Measurements from ENCODE around the gene MBNL1. TPM values are rescaled to one million over a fixed set of nuclear protein-coding genes. Genes with fewer than 3 reads are reported as not detected.

MBNL1 gene
- total RNA-seq, 1 donor from 2014 or later, result 69.4 TPM

DNA sequence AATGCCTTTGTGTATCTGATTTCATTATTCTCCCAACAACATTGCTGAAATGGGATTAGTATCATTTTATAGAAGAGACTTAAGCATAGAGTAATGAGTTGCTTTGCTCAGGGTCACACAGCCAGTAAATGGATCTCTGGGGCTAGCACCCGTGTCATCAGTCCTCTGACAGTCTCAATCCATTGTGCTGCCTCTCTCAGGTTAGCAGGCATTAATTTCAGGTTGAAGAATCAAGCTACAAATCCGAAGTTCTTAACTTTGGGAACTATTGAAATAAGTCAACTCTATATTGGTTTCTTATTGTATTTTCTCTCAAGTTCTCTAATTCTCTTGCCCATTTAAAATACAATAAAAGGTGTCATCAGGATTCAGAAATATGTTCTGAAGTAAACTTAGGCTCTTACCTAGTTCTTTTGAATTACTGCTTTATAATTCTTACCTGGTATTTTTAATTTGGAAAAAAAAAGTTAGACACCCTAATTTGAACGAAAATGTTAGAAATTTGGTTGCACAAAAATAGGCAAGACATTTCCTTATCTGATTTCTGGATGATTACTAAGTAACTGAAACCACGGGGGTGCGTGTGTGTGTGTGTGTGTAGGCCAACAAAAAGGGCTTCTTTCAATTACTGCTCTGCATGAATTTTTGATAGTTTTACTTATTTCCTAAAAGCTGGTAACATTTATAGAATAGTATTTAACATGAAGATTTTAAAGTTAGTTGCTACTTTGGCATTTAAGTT, 189.8 kb downstream of the MBNL1 start:
- H3K27me3 Mint-ChIP-seq, result no peaks in the 10 kb centered on the region
- no peak for DNase-seq (ENCODE audit: extremely low spot score, unreplicated experiment)
- TF ChIP-seq, protein P1, sequence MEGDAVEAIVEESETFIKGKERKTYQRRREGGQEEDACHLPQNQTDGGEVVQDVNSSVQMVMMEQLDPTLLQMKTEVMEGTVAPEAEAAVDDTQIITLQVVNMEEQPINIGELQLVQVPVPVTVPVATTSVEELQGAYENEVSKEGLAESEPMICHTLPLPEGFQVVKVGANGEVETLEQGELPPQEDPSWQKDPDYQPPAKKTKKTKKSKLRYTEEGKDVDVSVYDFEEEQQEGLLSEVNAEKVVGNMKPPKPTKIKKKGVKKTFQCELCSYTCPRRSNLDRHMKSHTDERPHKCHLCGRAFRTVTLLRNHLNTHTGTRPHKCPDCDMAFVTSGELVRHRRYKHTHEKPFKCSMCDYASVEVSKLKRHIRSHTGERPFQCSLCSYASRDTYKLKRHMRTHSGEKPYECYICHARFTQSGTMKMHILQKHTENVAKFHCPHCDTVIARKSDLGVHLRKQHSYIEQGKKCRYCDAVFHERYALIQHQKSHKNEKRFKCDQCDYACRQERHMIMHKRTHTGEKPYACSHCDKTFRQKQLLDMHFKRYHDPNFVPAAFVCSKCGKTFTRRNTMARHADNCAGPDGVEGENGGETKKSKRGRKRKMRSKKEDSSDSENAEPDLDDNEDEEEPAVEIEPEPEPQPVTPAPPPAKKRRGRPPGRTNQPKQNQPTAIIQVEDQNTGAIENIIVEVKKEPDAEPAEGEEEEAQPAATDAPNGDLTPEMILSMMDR (conservative IDR thresholded peaks at IDR 0.05), result no peak
- no peaks in the 10 kb centered on the region for H3K4me1 Mint-ChIP-seq (ENCODE audit: unreplicated experiment)
- H3K9me3 Mint-ChIP-seq, result no peaks in the 10 kb centered on the region
- H3K4me3 Mint-ChIP-seq, result no peak overlapping the region
- H3K27ac Mint-ChIP-seq, result no peak overlapping the region
- peaks cover 22% of the 10 kb centered on the region for H3K36me3 Mint-ChIP-seq

DNA sequence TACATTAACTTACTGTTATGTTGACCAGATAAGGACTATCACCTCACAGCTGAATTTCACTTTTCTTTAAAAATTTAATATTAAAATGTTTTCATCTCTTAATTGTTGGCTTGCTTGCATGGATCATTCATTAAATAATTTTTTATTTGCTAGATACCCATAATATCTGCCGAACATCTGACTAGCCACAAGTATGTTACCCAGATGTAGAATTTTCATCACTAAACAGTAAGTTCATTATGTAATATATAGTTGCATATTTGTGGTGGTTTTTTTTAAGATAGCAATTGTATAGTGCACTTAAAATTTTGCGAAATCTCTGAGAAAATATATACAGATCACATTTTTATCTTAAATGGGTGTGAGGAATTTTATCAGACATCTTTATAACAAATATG, 190.4 kb downstream of the MBNL1 start:
- Mint-ChIP-seq H3K27me3 (no peaks in the 10 kb centered on the region), H3K27ac (no peak overlapping the region), H3K36me3 (peaks cover 22% of the 10 kb centered on the region), H3K4me1 (ENCODE audit: unreplicated experiment) (no peaks in the 10 kb centered on the region), H3K9me3 (no peaks in the 10 kb centered on the region), H3K4me3 (no peak overlapping the region)
- TF ChIP-seq, protein P1 (conservative IDR thresholded peaks at IDR 0.05), result no peak
- DNase-seq (ENCODE audit: extremely low spot score, unreplicated experiment), result no peak

DNA sequence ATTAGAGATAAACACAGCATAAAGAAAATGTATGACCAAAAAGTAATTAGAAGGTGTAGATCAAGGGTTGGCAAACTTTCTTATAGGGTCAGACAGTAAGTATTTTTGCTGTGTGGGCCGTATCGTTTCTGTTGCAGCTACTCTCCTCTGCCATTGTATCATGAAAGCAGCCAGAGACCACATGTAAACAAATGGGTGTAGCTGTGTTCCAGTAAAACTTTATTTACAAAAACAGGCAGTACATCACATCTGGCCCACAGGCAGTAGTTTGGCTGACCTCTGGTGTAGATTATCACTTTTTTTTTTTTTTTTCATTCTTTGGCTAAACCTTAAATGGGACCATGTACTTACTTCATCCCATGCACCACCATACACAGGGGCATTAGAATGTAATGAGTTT, 190.8 kb downstream of the MBNL1 start:
- Mint-ChIP-seq H3K9me3 (no peaks in the 10 kb centered on the region), H3K4me3 (no peak overlapping the region), H3K4me1 (ENCODE audit: unreplicated experiment) (no peaks in the 10 kb centered on the region), H3K36me3 (peaks cover 19% of the 10 kb centered on the region), H3K27me3 (no peaks in the 10 kb centered on the region), H3K27ac (no peak overlapping the region)
- TF ChIP-seq, protein P1 (conservative IDR thresholded peaks at IDR 0.05), result no peak
- no peak for DNase-seq (ENCODE audit: extremely low spot score, unreplicated experiment)

DNA sequence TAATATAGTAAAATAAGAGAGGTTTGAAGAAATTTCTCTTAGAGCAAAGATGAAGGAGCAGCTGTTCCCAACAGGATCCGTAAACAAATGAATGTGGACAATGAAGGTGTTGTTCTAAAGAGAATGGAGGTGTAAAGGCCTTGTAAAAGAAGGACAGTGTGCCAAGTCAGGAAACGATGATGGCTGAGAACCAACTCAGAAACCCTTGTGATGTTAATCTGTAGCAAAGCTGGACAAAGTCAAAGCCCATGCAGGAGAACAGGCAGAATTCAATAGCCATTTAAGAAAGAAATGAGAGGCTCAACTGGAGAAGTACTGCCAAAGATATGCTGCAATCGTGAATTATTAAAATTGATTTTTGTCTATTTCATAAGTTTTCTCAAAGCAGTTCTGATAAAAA, 192.2 kb downstream of the MBNL1 start:
- H3K27ac Mint-ChIP-seq, result no peak overlapping the region
- H3K4me1 Mint-ChIP-seq (ENCODE audit: unreplicated experiment), result no peaks in the 10 kb centered on the region
- H3K27me3 Mint-ChIP-seq, result no peaks in the 10 kb centered on the region
- no peak for DNase-seq (ENCODE audit: extremely low spot score, unreplicated experiment)
- TF ChIP-seq, protein P1 (conservative IDR thresholded peaks at IDR 0.05), result no peak
- H3K36me3 Mint-ChIP-seq, result peaks cover 16% of the 10 kb centered on the region
- no peak overlapping the region for H3K4me3 Mint-ChIP-seq
- no peaks in the 10 kb centered on the region for H3K9me3 Mint-ChIP-seq

DNA sequence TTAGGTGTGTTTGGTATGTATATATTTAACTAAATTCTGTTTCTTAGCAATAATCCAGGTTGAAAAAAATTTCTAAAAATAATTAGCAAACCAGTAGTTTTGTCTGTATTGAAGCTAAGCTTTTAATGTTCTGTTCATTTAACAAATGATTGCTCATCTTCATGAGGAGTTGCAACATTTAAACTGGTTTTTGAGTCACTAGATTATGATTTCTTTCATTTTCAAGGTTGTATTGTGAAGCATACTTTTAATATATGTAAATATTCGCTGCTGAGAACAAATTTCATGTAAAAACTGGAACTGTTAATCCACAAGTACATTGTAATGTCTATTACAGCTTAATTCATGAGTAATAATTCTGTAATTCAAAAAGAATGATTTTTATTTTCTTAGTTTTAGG, 192.7 kb downstream of the MBNL1 start:
- Mint-ChIP-seq H3K4me1 (ENCODE audit: unreplicated experiment) (no peaks in the 10 kb centered on the region), H3K36me3 (peaks cover 12% of the 10 kb centered on the region), H3K27me3 (no peaks in the 10 kb centered on the region), H3K4me3 (no peak overlapping the region), H3K9me3 (no peaks in the 10 kb centered on the region), H3K27ac (no peak overlapping the region)
- TF ChIP-seq, protein P1 (conservative IDR thresholded peaks at IDR 0.05), result no peak
- DNase-seq (ENCODE audit: extremely low spot score, unreplicated experiment), result no peak

Measured in type B pancreatic cell (in vitro differentiated cells).